ENCODE results near the gene ADRA2B.

The ADRA2B gene

DNA sequence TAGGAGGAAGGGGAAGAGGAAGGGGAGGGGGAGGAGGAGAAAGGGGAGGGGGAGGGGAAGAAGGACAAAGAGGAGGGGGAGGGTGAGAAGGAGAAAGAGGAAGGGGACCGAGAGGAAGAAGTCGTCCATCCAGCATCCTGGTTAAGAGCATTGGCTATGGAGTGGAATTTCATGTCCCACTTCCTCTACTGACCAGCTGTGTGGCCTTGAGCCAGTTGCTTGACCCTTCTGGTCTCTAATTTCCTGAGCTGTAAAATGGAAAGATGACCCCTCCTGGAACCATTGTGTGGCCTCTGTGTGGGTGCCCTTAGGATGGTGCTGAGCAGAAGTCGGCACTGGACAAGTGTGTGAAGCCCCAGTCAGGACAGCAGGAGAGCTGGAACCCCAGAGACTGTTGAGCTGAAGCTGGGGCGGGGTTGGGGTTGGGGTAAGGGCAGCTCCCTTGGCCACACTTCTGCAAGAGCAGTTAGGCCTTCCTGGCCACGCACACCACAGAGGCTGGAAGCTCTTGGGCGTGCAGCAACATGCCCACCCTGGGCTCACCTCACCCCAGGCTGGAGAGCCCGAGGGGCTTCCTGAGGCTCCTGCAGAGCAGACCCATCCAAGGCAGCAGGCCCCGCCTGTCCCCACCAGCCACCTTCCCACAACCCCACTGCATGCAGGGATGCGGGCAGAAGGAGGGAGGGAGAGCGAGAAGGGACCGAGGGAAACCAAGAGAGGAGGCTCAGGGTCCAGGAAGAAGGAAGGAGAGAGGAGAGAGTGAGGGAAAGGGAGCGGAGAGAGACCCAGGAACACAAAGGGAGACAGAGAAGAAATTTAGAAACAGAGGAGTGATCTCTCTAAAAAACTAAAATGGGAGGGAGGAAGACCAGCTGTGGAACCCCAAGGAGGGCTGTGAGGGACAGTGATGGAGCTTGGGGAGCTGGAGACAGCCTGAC lies 16.2 kb downstream of the ADRA2B start:
- TF ChIP-seq, protein P1, sequence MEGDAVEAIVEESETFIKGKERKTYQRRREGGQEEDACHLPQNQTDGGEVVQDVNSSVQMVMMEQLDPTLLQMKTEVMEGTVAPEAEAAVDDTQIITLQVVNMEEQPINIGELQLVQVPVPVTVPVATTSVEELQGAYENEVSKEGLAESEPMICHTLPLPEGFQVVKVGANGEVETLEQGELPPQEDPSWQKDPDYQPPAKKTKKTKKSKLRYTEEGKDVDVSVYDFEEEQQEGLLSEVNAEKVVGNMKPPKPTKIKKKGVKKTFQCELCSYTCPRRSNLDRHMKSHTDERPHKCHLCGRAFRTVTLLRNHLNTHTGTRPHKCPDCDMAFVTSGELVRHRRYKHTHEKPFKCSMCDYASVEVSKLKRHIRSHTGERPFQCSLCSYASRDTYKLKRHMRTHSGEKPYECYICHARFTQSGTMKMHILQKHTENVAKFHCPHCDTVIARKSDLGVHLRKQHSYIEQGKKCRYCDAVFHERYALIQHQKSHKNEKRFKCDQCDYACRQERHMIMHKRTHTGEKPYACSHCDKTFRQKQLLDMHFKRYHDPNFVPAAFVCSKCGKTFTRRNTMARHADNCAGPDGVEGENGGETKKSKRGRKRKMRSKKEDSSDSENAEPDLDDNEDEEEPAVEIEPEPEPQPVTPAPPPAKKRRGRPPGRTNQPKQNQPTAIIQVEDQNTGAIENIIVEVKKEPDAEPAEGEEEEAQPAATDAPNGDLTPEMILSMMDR (IDR thresholded peaks at IDR 0.05; ENCODE audit: extremely low read depth, insufficient read depth, missing control alignments), result no peak
- in situ Hi-C loops (cut with MboI; ENCODE audit: low pct_unique_long_range_greater_than_20kb, low sequenced_read_pairs, unreplicated experiment), result no loop called here
- DNase-seq (ENCODE audit: low spot score), result no peak

DNA sequence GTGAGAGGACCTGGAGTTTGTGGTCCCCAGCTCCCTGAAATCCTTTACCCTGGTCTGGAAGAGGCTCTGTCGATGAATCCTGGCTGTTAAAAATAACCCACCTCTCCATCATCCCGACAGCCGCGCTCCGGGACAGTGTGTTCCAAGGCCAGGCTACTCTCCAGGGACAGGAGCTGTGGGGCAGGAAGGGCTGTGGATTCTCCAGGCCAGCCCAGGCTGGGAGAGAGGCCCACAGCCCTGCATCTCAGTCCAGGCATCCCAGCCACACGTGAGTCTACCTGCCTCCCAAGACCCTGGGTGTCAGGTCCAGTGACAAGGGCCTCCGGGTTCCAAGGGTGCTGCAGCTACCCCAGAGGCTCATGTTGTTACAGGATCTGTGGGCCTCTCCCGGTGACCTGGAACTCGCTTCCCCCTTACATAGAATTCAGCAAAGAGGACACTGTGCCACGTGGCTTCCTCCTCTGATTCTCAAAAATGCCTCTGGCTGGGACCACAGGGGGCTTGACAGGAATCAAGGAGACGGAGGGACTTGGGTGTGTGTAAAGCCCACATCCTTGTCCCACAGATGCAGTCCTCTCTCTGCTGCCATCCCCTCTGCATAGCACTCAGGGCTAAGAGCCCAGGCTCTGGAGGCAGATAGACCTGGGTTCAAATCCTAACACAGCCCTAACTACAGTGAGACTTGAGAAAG lies 17.3 kb downstream of the ADRA2B start:
- DNase-seq (ENCODE audit: low spot score), result no peak
- in situ Hi-C loops (cut with MboI; ENCODE audit: low pct_unique_long_range_greater_than_20kb, low sequenced_read_pairs, unreplicated experiment), result no loop called here
- TF ChIP-seq, protein P1 (IDR thresholded peaks at IDR 0.05; ENCODE audit: extremely low read depth, insufficient read depth, missing control alignments), result no peak

DNA sequence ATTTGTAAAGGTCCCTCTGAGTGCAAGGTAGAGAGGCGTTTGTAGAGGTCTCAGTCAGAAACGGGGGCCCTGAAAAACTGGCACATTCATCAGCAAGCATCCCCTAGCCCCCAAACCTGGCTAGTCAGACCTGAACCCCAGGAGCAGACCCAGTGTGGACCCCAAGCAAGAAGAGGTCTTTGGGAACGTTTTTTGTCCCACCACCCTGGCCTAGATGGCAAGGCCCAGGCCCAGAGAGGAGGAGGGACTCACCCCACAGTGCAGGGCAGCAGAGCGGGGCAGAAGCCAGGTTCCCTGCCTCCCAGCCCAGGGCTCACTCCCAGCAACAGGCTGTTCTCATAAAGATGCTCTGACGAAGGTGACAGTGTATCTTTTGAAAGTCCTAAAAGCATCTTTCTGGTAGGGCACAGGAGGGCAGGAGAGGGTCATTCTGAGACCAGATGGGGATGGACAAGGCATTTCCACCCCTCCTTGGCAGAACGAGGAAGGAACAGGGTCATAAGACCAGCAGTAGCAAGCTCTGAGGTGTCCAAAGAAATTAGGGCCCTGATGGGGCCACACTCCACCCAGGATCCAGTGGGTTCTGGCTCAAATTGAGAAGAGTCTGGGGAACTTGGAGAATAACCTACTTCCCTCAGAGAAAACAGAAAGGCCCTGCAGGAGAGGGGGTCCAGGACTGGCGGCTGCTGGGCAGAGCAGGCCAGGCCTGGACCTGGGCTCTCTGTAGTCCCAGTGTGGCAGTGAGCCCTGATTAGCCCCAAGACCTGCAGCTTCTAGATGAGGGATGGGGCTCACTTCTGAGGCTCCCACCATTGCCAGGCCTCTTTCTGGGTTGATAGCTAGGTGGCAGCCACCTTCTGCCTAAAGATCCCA lies 18.2 kb downstream of the ADRA2B start:
- no peak for DNase-seq (ENCODE audit: low spot score)
- TF ChIP-seq, protein P1 (IDR thresholded peaks at IDR 0.05; ENCODE audit: extremely low read depth, insufficient read depth, missing control alignments), result peak; percentile 21
- in situ Hi-C loops (cut with MboI; ENCODE audit: low pct_unique_long_range_greater_than_20kb, low sequenced_read_pairs, unreplicated experiment), result no loop called here

DNA sequence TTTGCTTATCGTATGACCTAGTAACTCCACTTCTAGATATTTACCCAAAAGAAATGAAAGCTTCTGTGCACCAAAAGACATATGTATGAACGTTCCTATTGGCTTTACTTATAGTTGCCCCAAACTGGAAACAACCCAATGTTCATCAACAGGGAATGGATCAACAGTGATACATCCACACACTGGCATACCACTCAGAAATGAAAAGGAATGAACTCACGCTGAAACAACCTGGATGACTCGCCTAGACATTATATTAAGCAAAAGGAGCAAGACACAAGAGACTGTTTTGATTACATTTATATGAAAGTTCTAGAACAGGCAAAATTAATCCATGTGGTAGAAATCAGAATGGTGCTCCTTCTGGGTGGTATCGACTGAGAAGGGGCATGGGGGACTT lies 18.9 kb downstream of the ADRA2B start:
- TF ChIP-seq, protein P1 (IDR thresholded peaks at IDR 0.05; ENCODE audit: extremely low read depth, insufficient read depth, missing control alignments), result no peak
- DNase-seq (ENCODE audit: low spot score), result no peak
- in situ Hi-C loops (cut with MboI; ENCODE audit: low pct_unique_long_range_greater_than_20kb, low sequenced_read_pairs, unreplicated experiment), result no loop called here

DNA sequence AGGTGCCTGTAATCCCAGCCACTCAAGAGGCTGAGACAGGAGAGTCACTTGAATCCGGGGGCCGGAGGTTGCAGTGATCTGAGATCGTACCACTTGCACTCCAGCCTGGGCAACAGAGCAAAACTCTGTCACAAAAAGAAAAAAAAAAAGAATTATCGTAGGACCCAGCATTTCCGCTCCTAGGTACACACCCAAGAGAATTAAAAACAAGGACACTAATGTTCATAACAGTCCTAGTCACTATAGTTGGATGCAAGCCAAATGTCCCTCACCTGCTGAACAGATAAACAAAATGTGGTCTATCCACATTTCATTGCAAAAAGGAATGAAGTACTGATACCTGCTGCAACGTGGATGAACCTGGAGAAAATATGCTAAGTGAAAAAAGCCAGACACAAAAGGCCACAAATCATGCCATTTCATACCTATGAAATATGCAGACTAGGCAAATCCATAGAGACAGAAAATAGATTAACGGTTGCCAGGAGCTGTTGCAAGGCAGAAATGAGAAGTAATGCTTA lies 21.2 kb downstream of the ADRA2B start:
- TF ChIP-seq, protein P1 (IDR thresholded peaks at IDR 0.05; ENCODE audit: extremely low read depth, insufficient read depth, missing control alignments), result no peak
- no peak for DNase-seq (ENCODE audit: low spot score)
- in situ Hi-C loops (cut with MboI; ENCODE audit: low pct_unique_long_range_greater_than_20kb, low sequenced_read_pairs, unreplicated experiment), result no loop called here

DNA sequence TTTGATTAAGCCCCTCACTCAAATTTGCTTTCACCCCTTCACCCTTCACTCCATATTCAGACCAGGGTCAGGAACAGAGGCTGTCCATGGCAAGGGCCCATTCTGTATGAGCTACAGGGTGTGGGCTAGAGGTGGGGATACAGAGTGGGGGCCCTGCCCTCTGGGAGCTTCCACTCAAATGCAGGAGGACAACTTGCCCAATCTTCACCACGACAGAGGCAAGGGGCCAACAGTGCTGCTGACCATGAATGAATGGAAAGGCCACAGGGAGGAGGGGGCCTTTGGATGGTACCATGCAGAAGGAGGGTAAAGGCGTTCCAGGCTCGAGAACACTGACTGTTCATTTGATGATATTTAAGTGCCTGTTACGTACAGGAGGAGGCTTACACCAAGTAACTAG lies 22.8 kb downstream of the ADRA2B start:
- in situ Hi-C loops (cut with MboI; ENCODE audit: low pct_unique_long_range_greater_than_20kb, low sequenced_read_pairs, unreplicated experiment), result no loop called here
- TF ChIP-seq, protein P1 (IDR thresholded peaks at IDR 0.05; ENCODE audit: extremely low read depth, insufficient read depth, missing control alignments), result no peak
- DNase-seq (ENCODE audit: low spot score), result no peak
